NCI-H128 (cell line): ENCODE measurements around the gene TEDDM1.
A peak's percentile ranks its signal among the peaks of the same experiment; 100 is the strongest.

Source experiments
- DNase-seq: peaks from one replicate; lab custom pipeline; 2025; ENCODE audit not compliant: unreplicated experiment; lab: John Stamatoyannopoulos, UW

The TEDDM1 gene

GRCh38 chr1:182407724-182408123, 7.3 kb upstream of the TEDDM1 start:
- no peak for DNase-seq

- DNase-seq: no peak
These were observed 5.5 kb upstream of the TEDDM1 start for GRCh38 chr1:182406012-182406411.

- no peak for DNase-seq
These were observed 5.1 kb upstream of the TEDDM1 start for GRCh38 chr1:182405578-182405977.

GRCh38 chr1:182404781-182405180, 4.3 kb upstream of the TEDDM1 start:
- DNase-seq: no peak

- no peak for DNase-seq
These were observed 2.6 kb downstream of the TEDDM1 start for GRCh38 chr1:182397653-182398393.

- DNase-seq: no peak
These were observed 4.6 kb downstream of the TEDDM1 start for GRCh38 chr1:182395906-182396305.

GRCh38 chr1:182394055-182394775, 6.3 kb downstream of the TEDDM1 start:
- DNase-seq: no peak

- DNase-seq: peak; percentile 67
These were observed 8.1 kb downstream of the TEDDM1 start for GRCh38 chr1:182392050-182393028.

- peak; percentile 90 for DNase-seq
These were observed 9.0 kb downstream of the TEDDM1 start, which contains the start of gene GLUL for GRCh38 chr1:182391362-182392049. Gene GLUL (minus strand): TSS chr1:182391790. CDS start chr1:182388737, 3,053 bp downstream.

GRCh38 chr1:182391028-182391361, 9.5 kb downstream of the TEDDM1 start:
- DNase-seq: no peak

GRCh38 chr1:182389619-182390047, 10.8 kb downstream of the TEDDM1 start:
- DNase-seq: no peak

- no peak for DNase-seq
These were observed 11.9 kb downstream of the TEDDM1 start for GRCh38 chr1:182388392-182389134.

GRCh38 chr1:182387566-182387965, 12.9 kb downstream of the TEDDM1 start:
- DNase-seq: no peak

- no peak for DNase-seq
These were observed 13.5 kb downstream of the TEDDM1 start for GRCh38 chr1:182386980-182387379.

GRCh38 chr1:182385885-182386853, 14.3 kb downstream of the TEDDM1 start:
- no peak for DNase-seq

GRCh38 chr1:182384387-182384960, 16.0 kb downstream of the TEDDM1 start:
- DNase-seq: no peak

- DNase-seq: no peak
These were observed 16.5 kb downstream of the TEDDM1 start for GRCh38 chr1:182383934-182384333.

GRCh38 chr1:182383037-182383661, 17.3 kb downstream of the TEDDM1 start:
- DNase-seq: no peak
